ENCODE measurements around the gene SRXN1.
"Not testable (repeated sequence)": the region's sequence is repeated elsewhere in the genome, so short reads cannot be mapped to it uniquely, and the experiment has no call there.

The SRXN1 gene

GRCh38 chr20:653110-653589 is at the start of gene SRXN1:
TSS of gene SRXN1 (minus strand) at chr20:653200. CDS start at chr20:653185, 15 bp downstream.
- CTCF ChIA-PET, result no interaction called here
- peaks cover 10% of the 10 kb centered on the region for H3K36me3 Mint-ChIP-seq
- peak; percentile 83 for DNase-seq
- H3K4me1 Mint-ChIP-seq, result peaks cover 23% of the 10 kb centered on the region
- H3K27me3 Mint-ChIP-seq, result peaks cover 19% of the 10 kb centered on the region
- H3K27ac Mint-ChIP-seq, result peak within 1 kb of the TSS; percentile 43
- H3K9me3 Mint-ChIP-seq, result no peaks in the 10 kb centered on the region
- H3K4me3 Mint-ChIP-seq, result peak within 1 kb of the TSS; percentile 74

- Mint-ChIP-seq H3K4me1 (no peaks in the 10 kb centered on the region), H3K4me3 (no peak overlapping the region), H3K27ac (no peak overlapping the region), H3K36me3 (no peaks in the 10 kb centered on the region), H3K27me3 (no peaks in the 10 kb centered on the region), H3K9me3 (no peaks in the 10 kb centered on the region)
- CTCF ChIA-PET, result no interaction called here
- DNase-seq, result no peak
Observed at GRCh38 chr20:701401-702129, 48.6 kb upstream of the SRXN1 start.

- Mint-ChIP-seq H3K4me1 (no peaks in the 10 kb centered on the region), H3K4me3 (no peak overlapping the region), H3K27ac (no peak overlapping the region), H3K9me3 (no peaks in the 10 kb centered on the region), H3K36me3 (no peaks in the 10 kb centered on the region), H3K27me3 (no peaks in the 10 kb centered on the region)
- CTCF ChIA-PET, result no interaction called here
- DNase-seq, result no peak
Observed at GRCh38 chr20:699811-700338, 46.9 kb upstream of the SRXN1 start.

GRCh38 chr20:699342-699741 is 46.3 kb upstream of the SRXN1 start:
- no peaks in the 10 kb centered on the region for H3K36me3 Mint-ChIP-seq
- H3K27me3 Mint-ChIP-seq, result no peaks in the 10 kb centered on the region
- H3K4me1 Mint-ChIP-seq, result no peaks in the 10 kb centered on the region
- no peaks in the 10 kb centered on the region for H3K9me3 Mint-ChIP-seq
- CTCF ChIA-PET, result no interaction called here
- H3K4me3 Mint-ChIP-seq, result no peak overlapping the region
- no peak for DNase-seq
- no peak overlapping the region for H3K27ac Mint-ChIP-seq

GRCh38 chr20:698276-698675 is 45.3 kb upstream of the SRXN1 start:
- Mint-ChIP-seq H3K36me3 (no peaks in the 10 kb centered on the region), H3K4me3 (no peak overlapping the region), H3K27me3 (no peaks in the 10 kb centered on the region), H3K4me1 (no peaks in the 10 kb centered on the region), H3K9me3 (no peaks in the 10 kb centered on the region), H3K27ac (no peak overlapping the region)
- DNase-seq, result no peak
- CTCF ChIA-PET, result no interaction called here

- DNase-seq, result no peak
- H3K4me3 Mint-ChIP-seq, result no peak overlapping the region
- no peak overlapping the region for H3K27ac Mint-ChIP-seq
- no peaks in the 10 kb centered on the region for H3K9me3 Mint-ChIP-seq
- no peaks in the 10 kb centered on the region for H3K36me3 Mint-ChIP-seq
- no peaks in the 10 kb centered on the region for H3K4me1 Mint-ChIP-seq
- H3K27me3 Mint-ChIP-seq, result no peaks in the 10 kb centered on the region
- CTCF ChIA-PET, result no interaction called here
Observed at GRCh38 chr20:697826-698225, 44.8 kb upstream of the SRXN1 start.

- H3K27ac Mint-ChIP-seq, result no peak overlapping the region
- H3K36me3 Mint-ChIP-seq, result no peaks in the 10 kb centered on the region
- H3K9me3 Mint-ChIP-seq, result no peaks in the 10 kb centered on the region
- no peaks in the 10 kb centered on the region for H3K27me3 Mint-ChIP-seq
- DNase-seq, result no peak
- no peak overlapping the region for H3K4me3 Mint-ChIP-seq
- CTCF ChIA-PET, result no interaction called here
- no peaks in the 10 kb centered on the region for H3K4me1 Mint-ChIP-seq
Observed at GRCh38 chr20:695165-695866, 42.3 kb upstream of the SRXN1 start.

GRCh38 chr20:694496-694895 is 41.5 kb upstream of the SRXN1 start:
- H3K27me3 Mint-ChIP-seq, result no peaks in the 10 kb centered on the region
- no peak for DNase-seq
- H3K4me1 Mint-ChIP-seq, result no peaks in the 10 kb centered on the region
- no peak overlapping the region for H3K27ac Mint-ChIP-seq
- no peaks in the 10 kb centered on the region for H3K36me3 Mint-ChIP-seq
- H3K4me3 Mint-ChIP-seq, result no peak overlapping the region
- CTCF ChIA-PET, result no interaction called here
- no peaks in the 10 kb centered on the region for H3K9me3 Mint-ChIP-seq

- H3K4me3 Mint-ChIP-seq, H3K36me3 Mint-ChIP-seq, H3K27me3 Mint-ChIP-seq, DNase-seq, CTCF ChIA-PET, H3K4me1 Mint-ChIP-seq, H3K27ac Mint-ChIP-seq, H3K9me3 Mint-ChIP-seq: not testable (repeated sequence)
Observed at GRCh38 chr20:693786-694185, 40.8 kb upstream of the SRXN1 start.

GRCh38 chr20:692044-692443 is 39.0 kb upstream of the SRXN1 start:
- no peak overlapping the region for H3K27ac Mint-ChIP-seq
- H3K9me3 Mint-ChIP-seq, result no peaks in the 10 kb centered on the region
- DNase-seq, result no peak
- peaks cover 3% of the 10 kb centered on the region for H3K27me3 Mint-ChIP-seq
- H3K36me3 Mint-ChIP-seq, result no peaks in the 10 kb centered on the region
- no peak overlapping the region for H3K4me3 Mint-ChIP-seq
- CTCF ChIA-PET, result no interaction called here
- no peaks in the 10 kb centered on the region for H3K4me1 Mint-ChIP-seq

GRCh38 chr20:689947-690346 is 36.9 kb upstream of the SRXN1 start:
- Mint-ChIP-seq H3K9me3 (no peaks in the 10 kb centered on the region), H3K4me1 (no peaks in the 10 kb centered on the region), H3K27ac (no peak overlapping the region), H3K36me3 (no peaks in the 10 kb centered on the region), H3K4me3 (no peak overlapping the region), H3K27me3 (peaks cover 3% of the 10 kb centered on the region)
- CTCF ChIA-PET, result no interaction called here
- no peak for DNase-seq

GRCh38 chr20:689348-689747 is 36.3 kb upstream of the SRXN1 start:
- CTCF ChIA-PET, result no interaction called here
- Mint-ChIP-seq H3K9me3 (no peaks in the 10 kb centered on the region), H3K36me3 (no peaks in the 10 kb centered on the region), H3K27me3 (peaks cover 7% of the 10 kb centered on the region), H3K27ac (no peak overlapping the region), H3K4me3 (no peak overlapping the region), H3K4me1 (no peaks in the 10 kb centered on the region)
- no peak for DNase-seq

- Mint-ChIP-seq H3K9me3 (no peaks in the 10 kb centered on the region), H3K4me1 (no peaks in the 10 kb centered on the region), H3K27me3 (peaks cover 7% of the 10 kb centered on the region), H3K27ac (no peak overlapping the region), H3K36me3 (no peaks in the 10 kb centered on the region), H3K4me3 (no peak overlapping the region)
- CTCF ChIA-PET, result no interaction called here
- DNase-seq, result no peak
Observed at GRCh38 chr20:688809-689212, 35.8 kb upstream of the SRXN1 start.

GRCh38 chr20:687468-688203 is 34.6 kb upstream of the SRXN1 start:
- H3K27ac Mint-ChIP-seq, result no peak overlapping the region
- no peak overlapping the region for H3K4me3 Mint-ChIP-seq
- no peaks in the 10 kb centered on the region for H3K4me1 Mint-ChIP-seq
- no peaks in the 10 kb centered on the region for H3K36me3 Mint-ChIP-seq
- CTCF ChIA-PET, result no interaction called here
- no peak for DNase-seq
- H3K27me3 Mint-ChIP-seq, result peaks cover 14% of the 10 kb centered on the region
- H3K9me3 Mint-ChIP-seq, result no peaks in the 10 kb centered on the region
